ENCODE measurements around the gene BICD1.
A peak's percentile ranks its signal among the peaks of the same experiment; 100 is the strongest.

BICD1 gene

GRCh38 chr12:32104572-32105355, 1.9 kb upstream of the BICD1 start:
- DNase-seq (ENCODE audit: low spot score), result no peak

GRCh38 chr12:32105986-32106516, 596 bp upstream of the BICD1 start:
- no peak for DNase-seq (ENCODE audit: low spot score)

- no peak for DNase-seq (ENCODE audit: low spot score)
Measured at GRCh38 chr12:32107359-32108267, 966 bp downstream of the BICD1 start.

GRCh38 chr12:32108787-32109186, 2.1 kb downstream of the BICD1 start:
- no peak for DNase-seq (ENCODE audit: low spot score)

- no peak for DNase-seq (ENCODE audit: low spot score)
Measured at GRCh38 chr12:32110417-32110816, 3.8 kb downstream of the BICD1 start.

GRCh38 chr12:32110942-32111341, 4.3 kb downstream of the BICD1 start:
- DNase-seq (ENCODE audit: low spot score), result no peak

- no peak for DNase-seq (ENCODE audit: low spot score)
Measured at GRCh38 chr12:32115404-32116104, 8.9 kb downstream of the BICD1 start.

GRCh38 chr12:32116897-32117296, 10.2 kb downstream of the BICD1 start:
- no peak for DNase-seq (ENCODE audit: low spot score)

GRCh38 chr12:32117316-32117715, 10.7 kb downstream of the BICD1 start:
- no peak for DNase-seq (ENCODE audit: low spot score)

GRCh38 chr12:32118806-32119205, 12.2 kb downstream of the BICD1 start:
- DNase-seq (ENCODE audit: low spot score), result no peak

- no peak for DNase-seq (ENCODE audit: low spot score)
Measured at GRCh38 chr12:32120419-32120818, 13.8 kb downstream of the BICD1 start.

GRCh38 chr12:32124637-32125036, 18.0 kb downstream of the BICD1 start:
- DNase-seq (ENCODE audit: low spot score), result no peak

- DNase-seq (ENCODE audit: low spot score), result no peak
Measured at GRCh38 chr12:32125455-32126084, 18.9 kb downstream of the BICD1 start.

GRCh38 chr12:32126720-32127119, 20.1 kb downstream of the BICD1 start:
- no peak for DNase-seq (ENCODE audit: low spot score)

- DNase-seq (ENCODE audit: low spot score), result no peak
Measured at GRCh38 chr12:32131666-32132065, 25.0 kb downstream of the BICD1 start.

- no peak for DNase-seq (ENCODE audit: low spot score)
Measured at GRCh38 chr12:32134101-32134888, 27.6 kb downstream of the BICD1 start.

- peak; percentile 36 for DNase-seq (ENCODE audit: low spot score)
Measured at GRCh38 chr12:32135967-32136366, 29.3 kb downstream of the BICD1 start.

- no peak for DNase-seq (ENCODE audit: low spot score)
Measured at GRCh38 chr12:32136404-32136803, 29.8 kb downstream of the BICD1 start.

- DNase-seq (ENCODE audit: low spot score), result no peak
Measured at GRCh38 chr12:32139064-32139421, 32.4 kb downstream of the BICD1 start.

- DNase-seq (ENCODE audit: low spot score), result no peak
Measured at GRCh38 chr12:32140877-32141276, 34.2 kb downstream of the BICD1 start.

- no peak for DNase-seq (ENCODE audit: low spot score)
Measured at GRCh38 chr12:32145096-32145495, 38.4 kb downstream of the BICD1 start.
